ENCODE results near the gene HSD17B2.
"Not testable (repeated sequence)": the region's sequence is repeated elsewhere in the genome, so short reads cannot be mapped to it uniquely, and the experiment has no call there.

Gene HSD17B2

GRCh38 chr16:82007189-82007588, 27.9 kb upstream of the HSD17B2 start:
- no peak overlapping the region for H3K4me3 ChIP-seq (ENCODE audit: low read depth, low read length)
- in situ Hi-C loops (cut with HindIII; ENCODE audit: low sequenced_read_pairs) = no loop called here
- no peak for TF ChIP-seq CTCF (IDR thresholded peaks at IDR 0.05; ENCODE audit: low read depth, low read length)
- DNase-seq (ENCODE audit: low read depth, low spot score) = no peak

DNA sequence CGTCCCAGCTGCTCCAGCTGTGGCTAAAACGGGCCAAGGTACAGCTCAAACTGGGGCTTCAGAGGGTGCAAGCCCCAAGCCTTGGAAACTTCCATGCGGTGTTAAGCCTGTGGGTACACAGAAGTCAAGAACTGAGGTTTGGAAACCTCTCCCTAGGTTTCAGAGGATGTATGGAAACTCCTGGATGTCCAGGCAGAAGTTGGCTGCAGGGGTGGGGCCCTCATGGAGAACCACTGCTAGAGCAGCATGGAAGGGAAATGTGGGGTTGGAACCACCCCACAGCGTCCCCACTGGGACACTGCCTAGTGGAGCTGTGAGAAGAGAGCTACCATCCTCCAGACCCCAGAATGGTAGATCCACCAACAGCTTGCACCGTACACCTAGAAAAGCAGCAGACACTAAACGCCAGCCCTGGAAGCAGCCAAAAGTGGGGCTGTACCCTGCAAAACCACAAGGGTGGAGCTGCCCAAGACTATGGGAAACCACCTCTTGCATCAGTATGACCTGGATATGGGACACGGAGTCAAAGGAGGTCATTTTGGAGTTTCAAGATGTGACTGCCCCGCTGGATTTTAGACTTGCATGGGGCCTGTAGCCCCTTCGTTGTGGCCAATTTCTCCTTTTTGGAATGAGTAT, 26.0 kb upstream of the HSD17B2 start:
- DNase-seq (ENCODE audit: low read depth, low spot score) = no peak
- in situ Hi-C loops (cut with HindIII; ENCODE audit: low sequenced_read_pairs) = no loop called here
- TF ChIP-seq CTCF (IDR thresholded peaks at IDR 0.05; ENCODE audit: low read depth, low read length) = no peak
- H3K4me3 ChIP-seq (ENCODE audit: low read depth, low read length) = no peak overlapping the region

DNA sequence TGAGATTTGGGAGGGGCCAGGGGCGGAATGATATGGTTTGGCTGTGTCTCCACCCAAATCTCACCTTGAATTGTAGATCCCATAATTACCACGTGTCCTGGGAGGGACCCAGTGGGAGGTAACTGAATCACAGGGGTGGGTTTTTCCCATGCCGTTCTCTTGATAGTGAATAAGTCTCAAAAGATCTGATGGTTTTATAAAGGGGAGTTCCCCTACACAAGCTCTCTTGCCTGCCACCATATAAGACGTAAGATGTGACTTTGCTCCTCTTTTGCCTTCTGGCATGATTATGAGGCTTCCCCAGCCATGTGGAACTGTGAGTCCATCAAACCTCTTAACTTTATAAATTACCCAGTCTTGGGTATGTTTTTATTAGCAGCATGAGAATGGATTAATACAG, 25.3 kb upstream of the HSD17B2 start:
- DNase-seq (ENCODE audit: low read depth, low spot score); in situ Hi-C loops (cut with HindIII; ENCODE audit: low sequenced_read_pairs); H3K4me3 ChIP-seq (ENCODE audit: low read depth, low read length): not testable (repeated sequence)

GRCh38 chr16:82010649-82011048, 24.4 kb upstream of the HSD17B2 start:
- in situ Hi-C loops (cut with HindIII; ENCODE audit: low sequenced_read_pairs) = no loop called here
- H3K4me3 ChIP-seq (ENCODE audit: low read depth, low read length) = peak overlapping the region; percentile 22
- no peak for DNase-seq (ENCODE audit: low read depth, low spot score)
- TF ChIP-seq CTCF (IDR thresholded peaks at IDR 0.05; ENCODE audit: low read depth, low read length) = no peak

- TF ChIP-seq CTCF (IDR thresholded peaks at IDR 0.05; ENCODE audit: low read depth, low read length) = no peak
- DNase-seq (ENCODE audit: low read depth, low spot score) = no peak
- peak within 1 kb of the TSS; percentile 22 for H3K4me3 ChIP-seq (ENCODE audit: low read depth, low read length)
- in situ Hi-C loops (cut with HindIII; ENCODE audit: low sequenced_read_pairs) = no loop called here
Observed at GRCh38 chr16:82011199-82011641, 23.8 kb upstream of the HSD17B2 start, which contains the start of gene SDR42E1. Gene SDR42E1, minus strand, starts transcription at chr16:82011470. Its CDS starts 10,612 bp downstream, at chr16:82000858.

DNA sequence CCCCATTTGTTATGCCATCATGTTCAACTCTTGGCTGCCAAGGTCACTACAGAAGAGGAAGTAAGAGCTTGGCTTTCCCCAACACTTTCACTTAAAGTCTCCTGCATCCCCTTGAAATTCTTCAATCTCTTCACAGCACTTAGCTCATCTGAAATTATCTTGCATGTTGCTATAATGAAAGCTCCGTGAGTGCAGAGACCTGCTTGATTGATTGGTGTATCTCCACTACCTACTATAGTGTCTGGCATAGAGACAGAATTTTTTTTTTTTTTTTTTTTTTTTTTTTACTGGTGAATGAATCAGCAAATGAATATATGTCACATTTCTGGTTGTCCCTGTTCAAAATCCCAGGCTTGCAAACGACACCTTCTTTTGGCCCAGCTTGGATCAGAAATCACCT, 21.9 kb upstream of the HSD17B2 start:
- no peak for TF ChIP-seq CTCF (IDR thresholded peaks at IDR 0.05; ENCODE audit: low read depth, low read length)
- no peak overlapping the region for H3K4me3 ChIP-seq (ENCODE audit: low read depth, low read length)
- in situ Hi-C loops (cut with HindIII; ENCODE audit: low sequenced_read_pairs) = no loop called here
- no peak for DNase-seq (ENCODE audit: low read depth, low spot score)

GRCh38 chr16:82016263-82016662, 18.8 kb upstream of the HSD17B2 start:
- in situ Hi-C loops (cut with HindIII; ENCODE audit: low sequenced_read_pairs) = no loop called here
- peak; percentile 54 for TF ChIP-seq CTCF (IDR thresholded peaks at IDR 0.05; ENCODE audit: low read depth, low read length)
- peak; percentile 84 for DNase-seq (ENCODE audit: low read depth, low spot score)
- no peak overlapping the region for H3K4me3 ChIP-seq (ENCODE audit: low read depth, low read length)
